ENCODE results near the gene PXT1.

DNA sequence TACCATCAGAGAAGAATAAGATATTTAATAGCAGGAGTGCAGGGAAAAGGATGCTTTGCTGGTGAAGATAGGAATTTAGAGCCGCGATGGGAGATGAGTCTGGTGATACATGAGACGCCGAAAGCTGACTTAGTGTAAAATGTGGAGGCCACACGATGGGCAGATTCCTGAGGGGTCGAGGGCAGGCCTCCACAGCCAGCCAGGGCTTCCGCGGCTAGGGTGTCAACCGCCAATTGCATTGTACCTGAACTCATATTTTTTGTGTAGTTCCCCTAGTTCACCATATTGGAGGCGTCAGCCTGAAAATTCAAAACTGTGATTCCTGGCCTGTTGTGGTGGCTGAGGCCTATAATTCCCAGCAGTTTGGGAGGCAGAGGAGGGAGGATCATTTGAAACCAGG, 63.7 kb downstream of the PXT1 start:
- TF ChIP-seq, protein P1, sequence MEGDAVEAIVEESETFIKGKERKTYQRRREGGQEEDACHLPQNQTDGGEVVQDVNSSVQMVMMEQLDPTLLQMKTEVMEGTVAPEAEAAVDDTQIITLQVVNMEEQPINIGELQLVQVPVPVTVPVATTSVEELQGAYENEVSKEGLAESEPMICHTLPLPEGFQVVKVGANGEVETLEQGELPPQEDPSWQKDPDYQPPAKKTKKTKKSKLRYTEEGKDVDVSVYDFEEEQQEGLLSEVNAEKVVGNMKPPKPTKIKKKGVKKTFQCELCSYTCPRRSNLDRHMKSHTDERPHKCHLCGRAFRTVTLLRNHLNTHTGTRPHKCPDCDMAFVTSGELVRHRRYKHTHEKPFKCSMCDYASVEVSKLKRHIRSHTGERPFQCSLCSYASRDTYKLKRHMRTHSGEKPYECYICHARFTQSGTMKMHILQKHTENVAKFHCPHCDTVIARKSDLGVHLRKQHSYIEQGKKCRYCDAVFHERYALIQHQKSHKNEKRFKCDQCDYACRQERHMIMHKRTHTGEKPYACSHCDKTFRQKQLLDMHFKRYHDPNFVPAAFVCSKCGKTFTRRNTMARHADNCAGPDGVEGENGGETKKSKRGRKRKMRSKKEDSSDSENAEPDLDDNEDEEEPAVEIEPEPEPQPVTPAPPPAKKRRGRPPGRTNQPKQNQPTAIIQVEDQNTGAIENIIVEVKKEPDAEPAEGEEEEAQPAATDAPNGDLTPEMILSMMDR (optimal IDR thresholded peaks at IDR 0.05 in 1 of 3, IDR thresholded peaks at IDR 0.05 in 1 of 3, conservative IDR thresholded peaks at IDR 0.05 in 1 of 3; ENCODE audit: extremely low read depth in 1 of 3, insufficient read depth in 2 of 3, low read length in 3 of 3): no peak
- TF ChIP-seq EZH2 (IDR thresholded peaks at IDR 0.05; ENCODE audit: low read length): no peak

Data from keratinocyte (primary cell).